CMK (cell line): ENCODE data around the gene DCLK1.
"Not testable (repeated sequence)": the region's sequence is repeated elsewhere in the genome, so short reads cannot be mapped to it uniquely, and the experiment has no call there.

Experiments
- DNase-seq: peaks from one replicate; pipeline ENCODE4 v3.0.0-alpha.2; 2010; ENCODE audit warnings: low read depth

DCLK1 gene

DNA sequence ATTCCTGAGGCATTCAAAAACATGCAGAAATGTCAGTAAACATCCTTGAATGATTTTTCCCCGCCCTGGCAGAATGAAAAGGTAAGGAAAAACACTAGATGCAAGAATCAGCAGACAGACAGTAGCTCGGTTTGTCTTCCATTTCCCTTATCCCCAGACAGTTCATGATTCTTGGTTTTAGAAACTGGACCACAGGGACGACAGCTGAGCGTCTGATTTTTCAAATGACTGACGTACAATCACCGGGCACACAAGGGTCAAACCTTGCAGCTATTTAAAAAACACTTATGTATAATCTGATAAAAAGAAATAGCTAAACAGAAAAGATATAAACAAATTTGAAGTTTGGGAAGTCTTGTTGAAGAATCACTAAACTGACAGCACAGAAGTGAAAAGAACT, 47.1 kb downstream of the DCLK1 start:
- DNase-seq, result no peak

DNA sequence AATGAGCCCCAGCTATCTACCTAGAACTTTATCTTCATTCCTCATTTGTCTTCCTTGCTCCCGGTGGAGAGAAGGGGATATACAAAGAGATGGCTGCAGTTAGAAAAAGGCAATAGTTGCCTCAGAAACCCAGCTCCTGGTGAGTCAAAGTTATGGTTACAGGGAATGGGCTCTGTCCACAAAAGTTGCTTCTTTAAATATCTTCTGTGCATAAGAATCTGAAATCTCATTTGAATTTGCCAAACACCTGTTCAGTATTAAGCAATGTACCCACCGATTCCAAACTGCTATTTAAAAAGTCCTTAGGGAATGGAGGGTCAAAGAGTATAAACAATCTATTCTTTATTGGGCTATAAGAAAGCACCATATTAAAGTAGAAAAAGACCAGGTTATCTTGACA, 48.4 kb downstream of the DCLK1 start:
- DNase-seq, result no peak

DNA sequence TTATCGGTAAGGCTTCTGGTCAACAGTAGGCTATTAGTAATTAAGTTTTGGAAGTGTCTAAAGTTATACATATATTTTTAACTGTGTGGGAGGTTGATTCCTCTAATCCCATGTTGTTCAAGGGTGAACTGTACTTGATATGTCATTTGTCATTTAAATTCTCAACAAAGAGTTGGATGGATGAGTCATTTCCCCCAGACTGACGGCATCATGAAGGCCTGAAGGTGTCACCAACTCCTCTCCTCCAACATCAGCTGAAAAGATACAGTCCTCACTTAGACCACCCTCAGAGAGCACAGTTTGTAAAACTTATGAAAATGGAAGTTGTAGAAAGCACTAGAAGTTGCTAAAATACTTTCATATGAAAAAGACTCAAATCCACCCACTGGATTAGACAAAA, 48.8 kb downstream of the DCLK1 start:
- no peak for DNase-seq

DNA sequence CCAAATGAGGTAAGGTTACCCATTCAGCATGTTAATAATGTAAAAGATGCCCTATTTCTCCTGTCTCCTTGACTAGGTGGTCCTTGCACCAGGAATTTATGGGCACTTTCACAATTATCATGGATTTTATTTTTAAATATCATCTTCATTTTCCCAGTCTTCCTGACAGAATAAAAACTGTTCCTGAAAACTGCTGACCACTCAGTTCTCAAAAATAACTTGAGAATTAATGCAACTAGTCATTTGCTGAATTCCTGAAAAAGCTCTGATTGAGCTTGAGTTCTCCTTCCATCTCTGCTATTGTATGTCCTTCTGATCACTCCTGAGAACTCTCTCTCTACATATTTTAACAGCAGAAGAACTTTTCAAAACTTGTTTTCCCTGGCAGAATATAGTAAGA, 55.0 kb downstream of the DCLK1 start:
- DNase-seq, result no peak

DNA sequence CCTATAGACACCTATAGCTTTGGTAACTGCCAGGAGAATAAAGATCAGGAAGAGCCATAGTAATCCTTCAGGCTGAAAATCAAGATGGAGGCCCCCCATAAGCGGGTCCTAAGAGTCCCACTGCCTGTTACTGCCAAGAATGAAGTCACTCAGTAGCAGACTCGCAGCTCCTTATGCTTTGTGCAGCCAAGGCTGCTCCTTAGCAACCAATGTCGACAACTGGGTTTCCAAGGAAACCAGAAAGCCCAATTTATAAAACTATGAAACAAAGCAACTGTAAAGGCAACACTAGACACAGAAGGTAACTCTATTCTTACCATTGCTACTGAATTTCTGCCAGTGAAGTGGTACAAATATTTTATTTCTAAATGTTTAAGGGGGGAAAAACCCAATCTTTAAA, 56.5 kb downstream of the DCLK1 start:
- no peak for DNase-seq

DNA sequence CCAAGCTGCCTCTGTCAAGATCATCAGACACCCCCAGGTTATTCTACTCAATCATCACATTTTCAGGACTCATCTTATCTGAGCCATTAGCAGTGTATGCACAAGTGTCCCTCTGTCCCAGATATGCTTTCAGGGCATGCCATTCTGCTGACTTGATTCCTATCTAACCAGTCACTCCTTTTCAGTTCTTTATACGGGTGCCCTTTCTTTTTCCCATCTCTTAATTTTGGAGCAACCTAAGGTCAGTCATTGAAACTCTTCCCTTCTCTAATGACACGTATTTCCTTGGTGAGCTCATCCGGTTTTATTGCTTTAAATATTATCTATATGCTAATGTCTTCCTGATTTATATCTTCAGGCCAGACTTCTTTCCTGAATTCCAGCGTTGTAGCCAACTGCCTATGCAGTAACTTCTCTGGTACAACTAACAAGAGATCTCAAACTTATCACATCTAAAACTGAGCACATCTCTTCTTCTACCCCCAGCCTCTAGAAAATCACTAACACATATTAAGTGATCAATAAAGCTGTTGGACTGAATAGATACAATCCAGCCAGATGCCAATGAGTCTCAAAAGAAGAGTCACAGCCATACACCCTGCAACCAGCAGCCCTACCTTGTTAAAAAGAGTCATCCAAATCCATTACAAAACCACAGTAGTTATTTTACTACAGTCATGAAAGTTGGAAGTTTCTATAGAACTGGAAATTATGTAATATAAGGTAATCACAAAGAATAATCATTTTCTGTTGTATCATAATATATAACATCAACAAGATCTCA, 58.8 kb downstream of the DCLK1 start:
- DNase-seq, result no peak

DNA sequence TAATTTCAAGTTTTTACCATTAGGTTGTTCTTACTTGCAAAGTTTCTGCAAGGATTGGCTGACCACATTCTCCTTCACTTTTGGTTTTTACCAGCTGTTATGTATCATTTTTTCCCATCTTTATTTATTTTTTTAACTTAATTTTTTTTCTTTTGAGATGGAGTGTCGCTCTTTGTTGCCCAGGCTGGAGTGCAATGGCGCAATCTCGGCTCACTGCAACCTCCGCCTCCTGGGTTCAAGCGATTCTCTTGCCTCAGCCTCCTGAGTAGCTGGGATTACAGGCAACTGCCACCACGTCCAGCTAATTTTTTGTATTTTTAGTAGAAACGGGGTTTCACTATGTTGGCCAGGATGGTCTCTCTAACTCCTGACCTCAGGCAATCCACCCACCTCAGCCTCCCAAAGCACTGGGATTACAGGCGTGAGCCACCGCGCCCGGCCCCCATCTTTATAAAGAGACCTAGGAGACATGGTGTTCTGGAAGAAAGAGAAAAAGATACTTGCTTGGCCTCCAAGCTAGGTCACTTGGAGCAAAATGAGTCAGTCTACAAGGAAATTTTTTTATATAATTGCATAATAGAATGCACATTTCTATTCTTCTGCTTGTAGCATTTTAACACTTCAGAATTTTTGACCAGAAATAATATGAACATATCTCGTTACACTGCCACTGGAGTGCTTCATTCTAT, 60.5 kb downstream of the DCLK1 start:
- DNase-seq, result not testable (repeated sequence)

DNA sequence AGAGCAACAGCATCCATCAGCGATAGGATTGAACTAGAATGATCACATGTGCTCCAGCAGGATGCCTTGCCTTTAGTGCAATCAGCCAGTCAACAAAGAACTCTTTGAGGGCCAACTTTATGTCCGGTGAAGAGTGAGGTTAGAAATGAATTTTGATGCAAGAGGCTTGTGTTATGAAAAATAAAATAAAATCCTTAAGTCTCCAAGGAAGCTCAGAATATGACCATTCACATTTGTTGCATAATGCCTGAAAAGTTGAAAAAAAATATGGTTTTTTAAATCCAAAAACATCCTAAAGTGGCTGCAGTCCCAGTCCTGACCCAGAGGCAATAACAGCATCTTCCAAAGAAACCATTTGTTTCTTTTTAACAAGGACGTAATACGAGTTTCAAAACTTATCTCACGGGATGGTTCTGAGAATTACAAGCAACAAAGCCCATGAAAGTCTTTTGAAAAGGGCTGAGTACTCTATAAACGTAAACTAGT, 61.3 kb downstream of the DCLK1 start:
- no peak for DNase-seq

DNA sequence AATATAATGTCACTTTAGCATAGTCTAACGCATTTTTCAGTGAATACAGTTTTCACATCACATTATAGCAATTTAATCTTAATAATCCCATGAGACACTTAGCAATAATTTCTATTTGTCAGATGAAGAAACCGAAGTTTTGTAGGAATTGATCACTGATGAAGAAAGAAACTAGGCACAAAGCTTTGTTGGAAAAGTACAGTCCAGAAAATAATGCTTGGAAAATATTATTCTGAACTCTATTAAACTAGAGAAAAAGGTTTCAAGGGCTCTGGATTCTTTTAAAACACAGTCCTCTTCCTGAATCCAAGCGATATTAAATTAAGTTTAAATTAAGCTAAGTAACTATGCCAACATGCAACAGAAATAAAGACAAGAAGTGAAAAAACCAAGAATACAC, 62.2 kb downstream of the DCLK1 start:
- DNase-seq, result no peak

DNA sequence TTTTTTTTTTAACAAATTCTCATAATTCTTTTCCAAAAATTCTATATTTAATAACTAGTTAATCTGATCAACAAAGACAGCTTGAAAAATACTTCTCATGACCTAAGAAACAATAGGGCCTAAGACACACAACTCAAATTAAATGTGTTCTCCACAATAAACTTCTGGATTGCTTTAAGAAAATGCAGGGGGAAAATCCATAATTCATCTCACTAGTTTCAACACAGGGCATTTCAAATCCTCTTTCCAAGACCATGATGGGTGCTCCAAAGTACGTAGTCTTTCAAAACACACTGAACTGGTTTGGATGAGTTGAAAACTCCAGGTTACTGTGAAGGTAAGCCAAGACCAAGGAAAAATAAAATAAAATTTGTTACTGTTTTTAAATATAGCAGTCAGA, 62.6 kb downstream of the DCLK1 start:
- no peak for DNase-seq

DNA sequence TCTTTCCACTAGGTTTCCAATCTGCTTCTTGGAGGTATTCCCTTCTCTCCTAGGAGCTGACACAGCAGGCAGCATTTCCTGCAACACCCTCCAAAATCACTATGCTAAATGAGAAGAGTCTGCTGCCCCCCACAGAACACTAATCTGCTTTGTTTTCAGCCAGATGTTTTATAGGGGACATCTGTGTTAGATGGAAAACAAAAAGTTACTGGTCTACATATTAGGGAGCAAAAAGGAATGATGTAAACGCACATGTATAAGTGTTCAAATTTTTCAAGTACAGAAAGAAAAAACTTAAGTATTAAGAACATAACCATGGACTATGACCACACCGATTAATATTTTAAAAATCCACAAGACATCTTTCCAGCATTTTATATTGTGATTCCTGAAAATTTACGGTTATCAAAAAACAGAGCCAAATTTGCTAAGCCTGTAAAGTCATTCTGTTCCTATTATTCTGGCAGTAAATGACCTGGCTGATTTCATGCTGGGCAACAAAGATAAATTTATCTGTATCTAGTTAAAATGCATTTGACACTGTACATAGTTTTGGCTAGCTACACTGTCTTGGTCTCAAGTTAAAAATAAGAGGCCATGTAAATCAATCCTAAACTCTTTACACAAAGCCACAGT, 63.3 kb downstream of the DCLK1 start:
- no peak for DNase-seq

DNA sequence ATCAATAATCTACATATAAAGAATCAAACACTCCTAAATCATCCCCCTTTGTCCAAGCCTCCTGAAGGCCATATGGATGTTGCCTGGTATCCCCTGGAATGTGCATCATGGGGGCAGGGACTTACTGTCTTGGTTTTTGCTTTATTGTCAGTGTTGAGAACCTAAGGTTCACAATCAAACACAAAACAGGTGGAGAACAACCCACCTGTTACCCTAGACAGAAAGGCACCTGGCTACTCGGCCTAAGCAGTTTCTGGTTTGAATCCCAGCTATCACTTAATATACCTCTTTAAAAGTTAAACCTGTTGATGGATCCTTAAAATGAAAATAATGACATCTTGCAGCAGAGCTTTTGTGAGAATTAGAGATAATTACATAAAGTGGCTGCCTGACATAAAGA, 68.9 kb downstream of the DCLK1 start:
- no peak for DNase-seq

DNA sequence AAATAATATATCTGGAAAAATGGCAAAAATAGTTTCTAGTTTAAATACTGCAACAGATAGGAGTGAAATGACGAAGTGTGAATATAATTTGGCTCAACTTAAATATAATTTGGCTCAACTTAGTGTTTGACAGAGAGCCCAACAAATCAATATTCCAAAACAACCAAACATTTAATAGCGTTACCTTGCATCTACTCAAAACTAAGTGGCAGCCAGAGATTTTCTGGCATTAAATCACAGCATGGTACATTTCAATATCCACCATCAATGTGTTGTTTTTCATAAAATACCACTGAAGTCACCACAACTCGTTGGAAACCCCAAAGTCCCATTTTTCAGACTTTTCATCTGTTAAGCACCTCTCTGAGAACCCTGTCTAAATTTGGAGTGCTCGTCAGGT, 69.6 kb downstream of the DCLK1 start:
- no peak for DNase-seq

DNA sequence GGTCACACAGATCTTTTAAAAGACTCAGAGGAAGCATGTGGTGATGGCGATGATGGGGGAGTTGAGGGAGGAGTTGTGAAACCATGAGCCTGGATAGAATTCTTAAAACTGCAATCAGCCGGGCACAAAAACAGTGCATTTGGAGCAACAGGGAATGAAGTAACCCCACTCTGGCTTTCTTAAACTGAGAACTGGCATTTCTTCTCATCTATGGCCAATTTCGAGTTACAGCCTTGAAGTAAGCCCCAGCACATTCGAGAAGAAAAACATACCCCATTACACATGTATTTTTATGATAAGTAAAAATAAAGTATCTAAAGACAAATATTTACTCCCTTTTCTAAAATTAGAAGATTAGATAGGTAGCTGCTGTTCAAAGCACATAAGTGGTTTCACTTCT, 70.1 kb downstream of the DCLK1 start:
- DNase-seq, result no peak

DNA sequence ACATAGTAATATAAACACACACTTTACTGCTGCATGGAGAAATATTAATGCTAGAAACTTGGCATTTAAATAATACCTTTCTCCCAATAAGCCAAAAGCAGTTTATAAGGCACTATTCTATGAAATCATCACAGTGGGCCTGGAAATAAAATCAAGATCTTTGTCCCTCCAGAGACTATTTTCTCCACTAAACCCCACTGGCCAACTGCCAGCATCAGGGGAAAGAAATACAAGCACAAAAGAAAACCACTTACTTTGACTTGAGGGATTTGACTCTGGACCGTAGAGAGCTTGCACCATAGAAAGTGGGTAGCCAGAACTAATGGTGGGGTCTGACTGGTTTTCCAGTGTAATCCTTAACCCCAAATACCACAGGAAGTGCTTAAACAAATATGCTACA, 71.9 kb downstream of the DCLK1 start:
- DNase-seq, result no peak

DNA sequence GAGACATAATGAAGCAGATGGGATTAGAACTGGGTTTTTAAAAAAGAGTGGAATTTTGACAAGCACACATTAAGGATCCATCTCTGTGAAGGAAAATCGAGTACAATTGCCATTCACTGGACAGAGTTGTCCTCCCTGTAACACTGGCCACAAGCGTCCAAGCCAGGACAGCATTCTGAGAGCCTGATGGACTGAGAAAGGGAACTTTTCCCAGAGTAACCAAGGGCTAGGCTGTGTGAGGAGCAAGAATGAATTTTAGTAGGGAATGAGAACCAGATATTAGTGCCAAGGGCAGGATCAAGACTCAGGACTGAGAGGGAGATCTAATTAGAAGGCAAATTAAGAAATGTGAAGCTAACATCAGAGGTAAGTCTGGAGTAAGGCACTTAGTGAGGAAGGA, 73.1 kb downstream of the DCLK1 start:
- DNase-seq, result no peak

DNA sequence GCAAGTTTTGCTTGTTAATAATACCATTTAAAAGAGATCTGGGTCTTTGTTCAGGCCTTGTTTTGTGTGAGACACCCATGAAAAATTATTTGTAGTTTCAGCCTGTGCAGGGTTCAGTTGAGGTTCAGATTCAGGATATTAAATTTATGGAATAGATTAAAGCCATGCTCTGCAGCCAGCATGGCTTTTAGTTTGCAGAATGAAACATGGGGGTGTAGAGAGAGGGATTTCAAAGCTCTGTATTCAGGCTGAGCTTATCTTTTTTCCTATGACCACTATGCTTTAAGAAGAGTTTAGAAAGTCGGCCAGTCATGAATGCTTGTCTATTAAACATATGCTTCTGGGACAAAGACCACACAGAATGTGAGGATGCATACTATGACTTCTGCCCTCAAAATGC, 73.6 kb downstream of the DCLK1 start:
- no peak for DNase-seq

DNA sequence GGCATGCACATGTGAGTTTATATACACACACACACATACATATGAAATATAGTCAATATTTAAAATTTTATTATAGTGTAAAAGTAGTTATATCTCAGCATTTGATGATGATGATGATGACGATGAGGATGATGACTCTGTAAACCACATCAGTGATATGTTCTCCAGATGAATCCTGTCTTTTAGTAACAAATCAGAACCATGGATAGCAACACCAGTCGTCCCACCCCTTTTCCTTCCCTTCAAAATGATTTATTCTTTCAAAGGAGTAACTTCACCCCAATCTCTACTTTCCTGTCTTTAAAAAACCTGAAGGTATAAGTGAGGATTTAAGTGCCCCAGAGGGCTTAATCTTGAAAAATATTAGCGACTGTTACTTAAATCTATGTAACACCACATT, 74.1 kb downstream of the DCLK1 start:
- DNase-seq, result no peak

DNA sequence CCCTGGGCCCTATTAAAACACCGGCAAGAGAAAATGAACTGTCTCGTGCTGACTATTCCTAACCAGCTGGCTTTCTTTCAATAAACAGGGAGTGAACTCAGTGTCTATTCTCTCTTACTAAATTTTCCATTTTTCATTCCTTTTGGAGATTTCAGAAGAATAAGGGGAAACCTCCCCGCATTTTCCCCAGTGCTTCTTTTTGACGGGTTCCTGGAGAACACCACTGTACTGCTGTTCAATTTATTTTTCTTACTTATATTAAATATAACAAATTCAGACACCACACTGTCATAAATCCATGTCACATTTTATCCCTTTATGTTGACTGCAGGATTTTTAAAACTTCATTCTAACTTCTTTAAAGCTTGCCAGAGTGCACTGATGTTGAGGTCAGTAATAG, 75.8 kb downstream of the DCLK1 start:
- DNase-seq, result no peak

DNA sequence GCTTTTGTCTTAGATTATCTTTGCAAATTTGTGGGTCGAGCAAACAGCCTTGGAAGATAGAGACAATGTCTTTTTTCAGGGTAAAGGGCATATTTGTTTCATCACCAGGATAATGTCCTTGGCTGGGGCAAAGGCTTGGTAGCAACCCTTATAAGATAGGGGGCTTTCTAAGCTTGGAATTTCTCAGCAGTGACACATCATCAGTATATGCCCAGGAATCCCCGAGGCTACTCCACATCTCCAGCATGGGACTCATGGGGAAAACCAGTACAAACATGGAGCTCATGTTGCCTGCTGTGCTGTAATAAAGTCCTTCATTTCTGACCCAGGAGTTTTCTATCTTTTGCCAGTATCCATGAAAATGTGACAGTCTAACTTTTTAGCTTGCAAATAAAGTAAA, 77.1 kb downstream of the DCLK1 start:
- DNase-seq, result no peak

DNA sequence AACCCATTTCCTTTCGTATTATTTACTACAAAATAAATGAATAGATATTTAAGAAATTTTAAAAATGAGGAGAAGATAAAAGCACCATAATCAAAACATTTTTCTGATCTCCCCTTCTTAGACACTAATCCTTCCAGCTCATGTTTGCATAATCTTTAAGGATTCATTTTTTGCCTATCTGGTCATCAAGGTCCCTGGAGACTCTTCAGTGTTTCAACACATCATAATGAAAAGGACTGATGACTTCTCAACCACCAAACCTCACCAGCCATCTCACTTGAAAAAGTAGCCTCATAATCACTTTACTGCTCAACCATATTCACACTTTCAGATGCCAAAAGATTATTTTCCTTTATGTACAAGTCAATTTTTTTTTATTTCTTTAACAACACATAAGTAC, 80.1 kb downstream of the DCLK1 start:
- no peak for DNase-seq

DNA sequence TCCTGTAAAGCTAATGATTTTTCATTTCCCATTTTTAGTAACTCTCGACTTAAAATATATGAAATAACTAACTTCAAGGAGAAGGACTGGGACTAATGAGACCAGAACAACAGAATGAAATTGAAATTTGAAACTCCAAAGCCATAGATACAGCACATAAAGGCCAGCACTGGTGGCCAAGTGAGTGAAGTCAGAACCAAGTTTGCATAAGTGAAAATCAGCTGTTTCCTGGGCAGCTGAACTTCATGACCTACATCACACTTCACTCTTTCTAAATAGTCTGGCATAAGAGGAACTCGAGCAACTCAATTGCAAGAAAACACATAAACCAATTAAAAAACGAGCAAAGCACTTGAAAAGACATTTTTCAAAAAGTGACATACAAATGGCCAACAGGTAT, 84.5 kb downstream of the DCLK1 start:
- no peak for DNase-seq

DNA sequence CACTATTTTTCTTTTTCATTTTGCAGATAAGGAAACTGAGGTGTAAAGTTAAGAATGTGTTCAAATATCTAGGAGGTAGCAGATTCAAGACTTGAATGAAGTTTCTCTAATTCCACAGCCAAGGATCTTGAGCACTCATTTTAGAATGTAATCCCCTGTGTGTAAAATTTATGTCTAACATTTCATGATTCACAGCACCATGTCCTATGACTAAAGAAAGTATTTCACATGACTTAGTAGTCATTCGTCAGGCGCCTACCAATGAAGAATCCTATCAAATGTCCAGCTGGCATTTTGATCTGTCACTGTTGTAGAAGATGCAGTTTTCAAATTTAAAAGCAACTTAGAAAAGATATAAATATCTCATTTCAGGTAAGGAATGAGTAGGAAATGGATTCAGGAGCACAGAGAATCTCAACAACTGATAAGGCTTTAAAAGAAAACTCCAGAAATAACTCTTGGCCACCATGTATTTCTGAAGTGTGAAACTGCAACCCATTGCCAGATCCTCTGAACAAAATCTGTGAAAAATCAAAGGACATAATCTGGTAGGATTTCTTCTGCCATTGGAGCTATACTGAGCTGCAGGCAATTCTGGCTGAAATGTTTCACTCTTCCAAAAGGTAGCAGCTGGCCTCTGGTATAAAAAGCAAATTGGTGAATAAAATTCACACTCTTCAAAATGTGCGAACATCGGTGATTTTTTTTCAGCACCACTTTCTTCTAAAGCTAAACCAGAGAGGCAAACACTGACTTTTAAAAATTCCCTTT, 92.2 kb downstream of the DCLK1 start:
- no peak for DNase-seq
